Body of pancreas (tissue), 4 donors: ENCODE results near the gene FXR2. TPM values are rescaled to one million over a fixed set of nuclear protein-coding genes. Genes with fewer than 3 reads are reported as not detected.

Experiments
- ATAC-seq: fragments of 150-250 bp; one replicate; pipeline ENCODE4 v1.9.1; 2016
- DNase-seq, 4 donors: peaks; one replicate each; pipeline ENCODE4 v3.0.0-alpha.2; 2019
- H3K27ac ChIP-seq, 4 donors: fragments of 200-600 bp; sonication (generic); 1 replicate in 3 of 4; 2 replicates in 1 of 4; pipeline versions ENCODE4 v1.5.1 to v1.6.1; 2016 to 2019; ENCODE audit warnings: mild to moderate bottlenecking in 1 of 4, mixed read lengths in 1 of 4, moderate library complexity in 1 of 4
- H3K27me3 ChIP-seq, 2 donors: fragments of 200-600 bp; sonication (generic); one replicate each; pipeline ENCODE4 v1.6.0; 2016; ENCODE audit warnings: mild to moderate bottlenecking in 1 of 2
- H3K36me3 ChIP-seq, 2 donors: fragments of 200-600 bp; sonication (generic); replicated peaks in 1 of 2; 2 replicates each; pipeline ENCODE4 v1.5.1; 2016; ENCODE audit warnings: low read depth in 2 of 2; ENCODE audit not compliant: insufficient read depth in 1 of 2
- H3K4me1 ChIP-seq: fragments of 200-600 bp; sonication (generic); one replicate; pipeline ENCODE4 v1.6.0; 2016
- H3K4me3 ChIP-seq, 2 donors: fragments of 200-600 bp; sonication (generic); 1 replicate in 1 of 2; 2 replicates in 1 of 2; pipeline ENCODE4 v1.5.1; 2016 to 2019
- H3K9me3 ChIP-seq, 3 donors: fragments of 200-600 bp; sonication (generic); 1 replicate in 2 of 3; 2 replicates in 1 of 3; pipeline ENCODE4 v1.5.1; 2016
- CTCF ChIP-seq, 7 experiments: fragments of 450-650 bp in 4 of 7; fragments of 200-600 bp in 3 of 7; sonication (generic) in 3 of 7; IDR thresholded peaks; one replicate each; pipeline ENCODE4 v1.5.1; 2016 to 2019; ENCODE audit warnings: antibody characterized with exemption in 7 of 7
- POLR2A ChIP-seq, 3 donors: fragments of 450-650 bp; IDR thresholded peaks; one replicate each; pipeline ENCODE4 v1.6.1; 2016; ENCODE audit warnings: antibody characterized with exemption in 3 of 3, mild to moderate bottlenecking in 2 of 3
- WGBS, 2 donors: methylation state at CpG; one replicate each; pipeline ENCODE4 v1.1.5; 2017; 5-methylcytosine and 5-hydroxymethylcytosine counted together
- intact Hi-C: fragments of 100-400 bp; cut with DNase I; formaldehyde crosslinking; loops from one replicate; pipeline ENCODE4 v1.15.1; 2023
- total RNA-seq, 2 donors: library from RNA; depleted of rRNA; stranded (reverse); fragments of >200 nt; gene quantifications; one replicate each; pipeline ENCODE4 v1.1.0, GENCODE V29; 2016

FXR2 gene
- total RNA-seq, 2 donors from 2014 or later: 10.2 to 10.9 TPM

DNA sequence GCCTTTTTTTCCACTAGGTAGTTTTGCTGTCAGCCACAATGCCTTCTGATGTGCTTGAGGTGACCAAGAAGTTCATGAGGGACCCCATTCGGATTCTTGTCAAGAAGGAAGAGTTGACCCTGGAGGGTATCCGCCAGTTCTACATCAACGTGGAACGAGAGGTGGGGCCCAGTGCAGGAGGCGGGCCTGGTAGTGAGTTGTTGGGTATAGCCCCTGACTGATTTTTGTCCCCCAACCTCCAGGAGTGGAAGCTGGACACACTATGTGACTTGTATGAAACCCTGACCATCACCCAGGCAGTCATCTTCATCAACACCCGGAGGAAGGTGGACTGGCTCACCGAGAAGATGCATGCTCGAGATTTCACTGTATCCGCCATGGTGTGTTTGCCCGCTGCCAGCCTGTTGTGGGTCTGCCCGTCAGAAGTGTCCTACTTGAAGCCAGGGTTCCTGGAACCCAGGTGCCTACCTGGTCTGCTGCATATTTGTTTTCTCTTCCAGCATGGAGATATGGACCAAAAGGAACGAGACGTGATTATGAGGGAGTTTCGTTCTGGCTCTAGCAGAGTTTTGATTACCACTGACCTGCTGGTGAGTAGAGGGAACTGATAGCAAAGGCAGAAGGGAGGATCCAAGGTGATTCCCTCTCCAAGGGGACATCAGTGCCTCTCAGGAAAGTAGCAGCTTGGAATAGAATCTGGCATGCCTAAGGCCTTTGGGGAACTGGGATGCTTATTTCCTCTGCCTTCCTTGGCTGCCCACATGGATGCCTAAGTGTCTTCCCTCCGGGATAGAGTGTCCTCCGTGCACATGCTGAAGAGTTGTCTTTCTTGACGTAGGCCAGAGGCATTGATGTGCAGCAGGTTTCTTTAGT, 37.1 kb downstream of the FXR2 start:
- ATAC-seq: no peak
- WGBS, 2 donors: 80 to 82% methylated on average over 14 to 17 of the region's 17 CpGs
- peaks cover 49% of the 10 kb centered on the region for H3K4me1 ChIP-seq
- intact Hi-C loops: no loop called here
- peaks cover 36 to 37% of the 10 kb centered on the region in 2 donors for H3K36me3 ChIP-seq
- DNase-seq: no peak
- no peaks in the 10 kb centered on the region for H3K9me3 ChIP-seq
- H3K4me3 ChIP-seq: no peak overlapping the region
- no peaks in the 10 kb centered on the region for H3K27me3 ChIP-seq
- peak overlapping the region in 1 of 4 donors; percentile 2 for H3K27ac ChIP-seq
- no peak for TF ChIP-seq CTCF (IDR thresholded peaks at IDR 0.05)
- TF ChIP-seq POLR2A (IDR thresholded peaks at IDR 0.05): no peak

- Histone ChIP-seq H3K4me1 (peaks cover 48% of the 10 kb centered on the region), H3K4me3 (no peak overlapping the region), H3K9me3 (no peaks in the 10 kb centered on the region), H3K27ac (no peak overlapping the region), H3K27me3 (no peaks in the 10 kb centered on the region), H3K36me3 (peaks cover 36 to 37% of the 10 kb centered on the region in 2 donors)
- 74 to 84% methylated on average over 12 to 14 of the region's 14 CpGs for WGBS, 2 donors
- DNase-seq (no peak), ATAC-seq (no peak)
- intact Hi-C loops: no loop called here
- TF ChIP-seq CTCF (IDR thresholded peaks at IDR 0.05) (no peak), POLR2A (IDR thresholded peaks at IDR 0.05) (no peak)
Measured at GRCh38 chr17:7576432-7576937, 38.2 kb downstream of the FXR2 start.

DNA sequence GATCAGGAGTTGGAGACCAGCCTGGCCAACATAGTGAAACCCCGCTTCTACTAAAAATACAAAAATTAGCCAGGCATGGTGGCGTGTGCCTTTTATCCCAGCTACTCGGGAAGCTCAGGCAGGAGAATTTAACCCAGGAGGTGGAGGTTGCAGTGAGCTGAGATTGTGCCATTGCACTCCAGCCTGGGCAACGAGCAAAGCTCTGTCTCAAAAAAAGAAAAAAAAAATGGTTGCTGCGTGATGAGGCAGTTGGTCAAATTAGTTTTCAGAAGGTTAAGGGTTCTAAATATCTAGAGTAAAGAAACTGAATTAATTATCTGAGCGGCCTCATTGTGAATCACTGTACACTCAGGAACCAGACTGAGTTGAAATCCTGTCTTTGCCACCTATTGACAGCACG, 38.7 kb downstream of the FXR2 start:
- peaks cover 48% of the 10 kb centered on the region for H3K4me1 ChIP-seq
- peaks cover 36 to 37% of the 10 kb centered on the region in 2 donors for H3K36me3 ChIP-seq

GRCh38 chr17:7575481-7575883, 39.2 kb downstream of the FXR2 start:
- peaks cover 36 to 37% of the 10 kb centered on the region in 2 donors for H3K36me3 ChIP-seq
- peaks cover 48% of the 10 kb centered on the region for H3K4me1 ChIP-seq
- H3K27me3 ChIP-seq: no peaks in the 10 kb centered on the region
- no peak for TF ChIP-seq CTCF (IDR thresholded peaks at IDR 0.05)
- no peak for TF ChIP-seq POLR2A (IDR thresholded peaks at IDR 0.05)
- DNase-seq: no peak
- intact Hi-C loops: no loop called here
- H3K27ac ChIP-seq: peak overlapping the region in 2 of 4 donors; percentile 97 to 99
- ATAC-seq: no peak
- H3K9me3 ChIP-seq: no peaks in the 10 kb centered on the region
- no peak overlapping the region for H3K4me3 ChIP-seq
- 74% methylated on average over 1 of the region's 1 CpG; no CpG with 5 or more reads in 1 of the 2 donors for WGBS, 2 donors

More for the DNA sequence above, 38.7 kb downstream of the FXR2 start:
- Histone ChIP-seq H3K4me3 (no peak overlapping the region), H3K27ac (peak overlapping the region in 1 of 4 donors; percentile 99), H3K9me3 (no peaks in the 10 kb centered on the region), H3K27me3 (no peaks in the 10 kb centered on the region)
- intact Hi-C loops: no loop called here
- no peak for ATAC-seq
- no peak for DNase-seq
- TF ChIP-seq CTCF (IDR thresholded peaks at IDR 0.05) (no peak), POLR2A (IDR thresholded peaks at IDR 0.05) (no peak)
- WGBS, 2 donors: 66 to 77% methylated on average over 7 of the region's 7 CpGs
